ENCODE measurements around the gene SEC31B.

DNA sequence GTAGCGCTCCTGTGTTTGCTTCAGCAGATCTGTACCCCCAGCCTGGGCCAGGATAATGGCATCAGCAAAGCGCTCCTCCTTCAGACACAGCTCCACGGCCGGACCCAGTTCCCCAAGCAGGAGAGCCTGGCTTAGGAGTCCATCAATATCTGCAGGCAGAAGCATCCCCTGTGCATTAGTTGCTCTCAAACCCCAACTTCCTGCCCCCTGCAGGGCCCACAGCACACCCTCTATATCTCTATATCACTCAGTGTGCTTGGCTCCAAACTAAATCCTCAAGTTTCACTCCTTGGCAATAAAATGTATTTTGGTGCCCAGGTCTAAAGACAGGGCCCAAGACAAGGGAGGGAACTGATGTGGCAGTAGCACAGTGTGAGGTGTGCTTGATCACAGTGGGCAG lies 21.6 kb downstream of the SEC31B start:
- TF ChIP-seq, protein P1, sequence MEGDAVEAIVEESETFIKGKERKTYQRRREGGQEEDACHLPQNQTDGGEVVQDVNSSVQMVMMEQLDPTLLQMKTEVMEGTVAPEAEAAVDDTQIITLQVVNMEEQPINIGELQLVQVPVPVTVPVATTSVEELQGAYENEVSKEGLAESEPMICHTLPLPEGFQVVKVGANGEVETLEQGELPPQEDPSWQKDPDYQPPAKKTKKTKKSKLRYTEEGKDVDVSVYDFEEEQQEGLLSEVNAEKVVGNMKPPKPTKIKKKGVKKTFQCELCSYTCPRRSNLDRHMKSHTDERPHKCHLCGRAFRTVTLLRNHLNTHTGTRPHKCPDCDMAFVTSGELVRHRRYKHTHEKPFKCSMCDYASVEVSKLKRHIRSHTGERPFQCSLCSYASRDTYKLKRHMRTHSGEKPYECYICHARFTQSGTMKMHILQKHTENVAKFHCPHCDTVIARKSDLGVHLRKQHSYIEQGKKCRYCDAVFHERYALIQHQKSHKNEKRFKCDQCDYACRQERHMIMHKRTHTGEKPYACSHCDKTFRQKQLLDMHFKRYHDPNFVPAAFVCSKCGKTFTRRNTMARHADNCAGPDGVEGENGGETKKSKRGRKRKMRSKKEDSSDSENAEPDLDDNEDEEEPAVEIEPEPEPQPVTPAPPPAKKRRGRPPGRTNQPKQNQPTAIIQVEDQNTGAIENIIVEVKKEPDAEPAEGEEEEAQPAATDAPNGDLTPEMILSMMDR (conservative IDR thresholded peaks at IDR 0.05 in 1 of 2, IDR thresholded peaks at IDR 0.05 in 1 of 2; ENCODE audit: extremely low read depth in 1 of 2, insufficient read depth in 1 of 2, low read depth in 1 of 2, low read length in 2 of 2), result no peak
- no peak for TF ChIP-seq EZH2 (IDR thresholded peaks at IDR 0.05; ENCODE audit: borderline replicate concordance, low read length)

Measured in mammary epithelial cell (primary cell).